HCT116 (cell line): ENCODE results near the gene DEFB123.

Experiments
- CBX3 ChIP-seq: IDR thresholded peaks from 2 replicates; pipeline ENCODE4 v1.6.1; 2012; ENCODE audit warnings: low read depth
- CEBPB ChIP-seq: IDR thresholded peaks from 2 replicates; pipeline ENCODE4 v1.6.1; 2012; ENCODE audit warnings: low read depth
- CTCF ChIP-seq, 3 experiments: fragments of 200-600 bp in 1 of 3; sonication (generic) in 1 of 3; IDR thresholded peaks in 2 of 3; conservative IDR thresholded peaks in 1 of 3; 2 replicates each; pipeline ENCODE4 v1.5.1; 2012 to 2017; ENCODE audit warnings: low read depth in 2 of 3, low read length in 2 of 3, antibody characterized with exemption in 1 of 3, borderline replicate concordance in 1 of 3, control low read depth in 1 of 3, mild to moderate bottlenecking in 1 of 3, mixed read lengths in 1 of 3, mixed run types in 1 of 3, moderate library complexity in 1 of 3; ENCODE audit not compliant: insufficient read depth in 1 of 3
- EZH2phosphoT487 ChIP-seq: fragments of 200-600 bp; IDR thresholded peaks from 2 replicates; pipeline ENCODE4 v1.6.1; 2018; ENCODE audit warnings: antibody characterized with exemption, borderline replicate concordance
- POLR2A ChIP-seq: IDR thresholded peaks from 2 replicates; pipeline ENCODE4 v1.7.0; 2011; ENCODE audit warnings: borderline replicate concordance; ENCODE audit not compliant: insufficient read depth, insufficient read length; ENCODE audit errors: extremely low read depth
- POLR2AphosphoS5 ChIP-seq: IDR thresholded peaks from 2 replicates; pipeline ENCODE4 v1.6.1; 2011; ENCODE audit warnings: mild to moderate bottlenecking, low read depth, low read length, moderate library complexity
- SRF ChIP-seq: IDR thresholded peaks from 2 replicates; pipeline ENCODE4 v1.6.1; 2012; ENCODE audit warnings: low read depth
- YY1 ChIP-seq: IDR thresholded peaks from 2 replicates; pipeline ENCODE4 v1.6.1; 2011; ENCODE audit warnings: low read length, low read depth, moderate library complexity, mild to moderate bottlenecking; ENCODE audit not compliant: insufficient replicate concordance; ENCODE audit errors: extremely low read depth
- ZBTB33 ChIP-seq: IDR thresholded peaks from 2 replicates; pipeline ENCODE4 v1.6.1; 2011; ENCODE audit warnings: mild to moderate bottlenecking, low read length, moderate library complexity; ENCODE audit not compliant: insufficient replicate concordance; ENCODE audit errors: extremely low read depth
- ZNF274 ChIP-seq: fragments of 200-500 bp; sonication (Bioruptor generic); IDR thresholded peaks from 2 replicates; pipeline ENCODE4 v1.6.1; 2014; ENCODE audit warnings: mild to moderate bottlenecking, low read depth, low read length, inconsistent platforms

- TF ChIP-seq ZBTB33 (no peak), CBX3 (no peak), CTCF (IDR thresholded peaks at IDR 0.05 in 2 of 3, conservative IDR thresholded peaks at IDR 0.05 in 1 of 3; ENCODE audit: borderline replicate concordance in 1 of 3, insufficient read depth in 1 of 3, low read depth in 2 of 3, low read length in 2 of 3) (no peak), CEBPB (no peak), SRF (no peak), EZH2phosphoT487 (no peak), YY1 (no peak), POLR2A (no peak), ZNF274 (no peak), POLR2AphosphoS5 (no peak)
Observed at GRCh38 chr20:31484001-31484400, 43.6 kb downstream of the DEFB123 start.
